B cell (primary cell): ENCODE results near the gene GRHL3.

Source experiments
- CTCF ChIP-seq: fragments of 200-600 bp; IDR thresholded peaks from one replicate; pipeline ENCODE4 v1.8.0; 2022; ENCODE audit warnings: antibody characterized with exemption, mild to moderate bottlenecking
- EZH2 ChIP-seq: IDR thresholded peaks from 2 replicates; pipeline ENCODE4 v1.6.1; 2012; ENCODE audit warnings: borderline replicate concordance, low read depth, mild to moderate bottlenecking, moderate library complexity, low read length; ENCODE audit not compliant: insufficient read depth, poor library complexity, severe bottlenecking

DNA sequence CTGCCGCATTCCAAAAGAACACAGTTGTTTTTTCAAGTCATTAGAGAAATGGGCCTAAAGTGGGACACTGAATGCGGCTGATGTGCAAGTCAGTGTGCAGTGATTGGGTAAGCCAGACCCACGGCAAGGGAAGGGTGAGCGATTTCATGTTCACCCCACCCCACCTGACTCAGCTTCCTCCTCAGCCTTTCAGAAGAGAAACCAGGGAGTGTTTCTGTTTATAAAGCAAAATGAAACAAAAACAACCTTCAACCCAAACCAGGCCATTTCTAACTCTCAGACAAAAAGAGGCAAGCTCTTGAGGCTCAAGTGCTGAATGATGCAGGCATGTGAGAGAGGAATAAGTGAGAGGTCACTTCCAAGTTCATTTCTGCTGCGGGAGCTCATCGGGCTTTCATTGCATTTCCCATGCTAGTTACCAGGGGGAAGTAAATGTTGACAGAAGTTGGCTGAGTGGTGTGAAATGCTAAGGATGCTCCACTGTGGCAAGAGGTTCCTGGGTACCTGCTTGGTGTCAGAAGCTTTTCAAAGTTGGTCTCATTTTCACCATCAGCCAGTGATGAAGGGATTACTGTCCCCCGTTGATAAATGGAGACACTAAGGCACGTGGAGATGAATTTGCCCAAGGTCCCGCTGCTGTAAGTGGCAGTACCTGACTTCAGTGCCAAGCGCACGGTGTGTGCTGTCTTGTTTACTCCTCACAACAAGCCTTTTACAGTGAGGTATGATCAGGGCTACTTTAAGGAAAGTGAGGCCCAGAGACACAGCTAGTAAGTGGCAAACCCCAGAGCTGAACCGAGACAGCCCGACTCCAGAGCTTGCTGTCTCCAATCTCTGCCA, 65.3 kb downstream of the GRHL3 start:
- TF ChIP-seq CTCF, result no peak
- TF ChIP-seq EZH2, result no peak
